Hepatocyte (in vitro differentiated cells): ENCODE measurements around the gene SLC18A2.

Source experiments
- CTCF ChIP-seq: fragments of 200-600 bp; sonication (generic); IDR thresholded peaks from 2 replicates; pipeline ENCODE4 v1.5.1; 2016; ENCODE audit warnings: antibody characterized with exemption, mild to moderate bottlenecking; ENCODE audit not compliant: poor library complexity
- EZH2 ChIP-seq: fragments of 200-600 bp; sonication (generic); IDR thresholded peaks from 2 replicates; pipeline ENCODE4 v1.6.1; 2016; ENCODE audit warnings: antibody characterized with exemption, mild to moderate bottlenecking, borderline replicate concordance
- EZH2phosphoT487 ChIP-seq: fragments of 200-600 bp; sonication (generic); IDR thresholded peaks from one replicate; pipeline ENCODE4 v1.6.1; 2018; ENCODE audit warnings: antibody characterized with exemption, mild to moderate bottlenecking, low read depth, moderate library complexity; ENCODE audit not compliant: unreplicated experiment, severe bottlenecking

- TF ChIP-seq CTCF, result no peak
- TF ChIP-seq EZH2phosphoT487, result no peak
- TF ChIP-seq EZH2, result no peak
Observed at GRCh38 chr10:117260084-117260483, 19.2 kb downstream of the SLC18A2 start.
